Activated naive CD4-positive, alpha-beta T cell treated with Interleukin-2 at 50 U/mL for 16 hours (primary cell): ENCODE data around the gene CERK.

Source experiments
- DNase-seq: peaks from one replicate; pipeline ENCODE4 v3.0.0-alpha.2; 2020

Gene CERK

GRCh38 chr22:46675479-46675878 is 62.6 kb downstream of the CERK start:
- DNase-seq = no peak

- DNase-seq = peak; percentile 38
Measured at GRCh38 chr22:46674906-46675305, 63.1 kb downstream of the CERK start.

DNA sequence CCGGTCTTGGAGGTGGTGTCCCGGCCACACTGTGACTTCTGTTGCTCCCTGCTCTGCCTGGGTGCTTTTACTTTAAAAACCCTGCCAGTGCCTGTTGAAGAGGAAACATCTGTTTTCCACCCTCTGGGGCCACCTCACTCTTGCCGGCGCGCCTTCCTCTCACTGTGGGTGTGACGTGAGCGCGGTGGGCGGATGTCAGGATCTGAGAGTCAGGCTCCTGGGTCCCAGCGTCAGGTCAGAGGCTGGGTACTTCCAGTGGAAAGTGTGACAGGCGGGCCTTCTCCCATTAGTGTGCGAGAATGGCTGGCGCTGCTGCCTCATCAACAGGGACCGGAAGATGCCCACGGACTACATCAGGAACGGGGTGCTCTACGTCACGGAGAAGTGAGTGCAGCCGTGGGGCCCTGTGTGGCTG is 63.7 kb downstream of the CERK start:
- peak; percentile 92 for DNase-seq

DNA sequence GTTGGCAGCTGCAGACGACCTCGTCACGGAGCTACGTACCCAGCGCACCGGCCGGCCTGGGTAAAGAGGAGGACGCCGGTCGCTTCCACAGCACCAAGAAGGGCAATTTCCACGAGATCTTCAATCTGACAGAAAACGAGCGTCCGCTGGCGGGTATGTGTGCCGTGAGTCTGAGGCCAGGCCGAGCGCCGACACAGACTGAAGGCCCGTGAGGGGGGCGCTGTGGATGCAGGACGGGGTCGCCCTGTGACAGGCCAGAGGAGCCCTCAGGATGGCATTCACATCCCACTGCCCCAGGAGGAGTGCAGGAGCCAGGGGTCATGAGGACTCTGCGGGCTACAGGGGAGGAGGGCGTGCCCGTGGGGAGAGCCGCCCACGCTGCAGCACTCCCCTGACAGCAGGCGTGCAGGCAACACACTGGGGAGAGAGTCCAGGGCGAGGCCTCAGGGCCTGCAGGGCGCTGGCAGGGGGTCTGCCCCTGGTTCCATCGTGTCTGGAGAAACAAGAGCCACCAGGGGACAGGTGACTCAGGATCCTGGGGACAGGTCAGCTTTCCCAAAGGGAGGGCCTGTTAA is 64.3 kb downstream of the CERK start:
- peak; percentile 37 for DNase-seq

DNA sequence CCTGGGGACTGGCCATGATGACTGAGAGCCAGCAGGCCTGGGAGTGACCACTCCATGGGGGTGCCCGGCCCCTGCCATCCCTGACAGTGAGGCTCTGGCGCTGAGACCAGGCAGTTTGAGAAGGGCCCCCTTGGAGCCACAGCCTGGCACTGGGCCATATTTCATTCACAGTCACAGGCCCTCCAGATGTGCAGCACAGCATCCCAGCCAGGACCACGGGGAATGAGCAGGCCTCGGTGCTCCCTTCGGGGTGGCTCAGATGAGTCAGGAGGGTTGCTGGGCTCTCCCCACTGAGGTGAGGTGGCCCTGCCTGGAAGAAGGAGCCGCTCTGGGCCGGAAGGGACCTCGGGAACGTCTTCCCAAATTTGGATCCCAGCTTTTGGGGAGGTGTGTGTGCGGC is 64.8 kb downstream of the CERK start:
- DNase-seq = no peak

DNA sequence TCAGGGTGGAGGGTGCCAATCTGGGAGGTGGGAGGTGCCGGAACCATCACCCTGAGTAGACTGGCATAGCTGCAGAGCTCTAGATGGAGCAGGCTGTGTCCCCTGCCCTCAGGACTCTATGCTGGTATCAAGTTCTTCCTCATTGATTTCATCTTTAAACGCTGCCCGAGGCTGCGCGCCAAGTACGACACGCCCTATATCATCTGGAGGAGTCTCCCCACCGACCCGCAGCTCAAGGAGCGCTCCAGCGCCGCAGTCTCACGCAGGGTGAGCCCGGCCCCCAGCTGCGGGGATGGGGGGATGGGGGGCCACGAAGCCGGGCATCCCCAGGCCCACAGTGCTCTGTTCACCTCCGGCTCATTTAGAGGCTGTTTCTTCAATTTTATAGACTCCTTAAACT is 65.3 kb downstream of the CERK start:
- DNase-seq = no peak

- DNase-seq = no peak
Measured at GRCh38 chr22:46671824-46672432, 66.1 kb downstream of the CERK start.

DNA sequence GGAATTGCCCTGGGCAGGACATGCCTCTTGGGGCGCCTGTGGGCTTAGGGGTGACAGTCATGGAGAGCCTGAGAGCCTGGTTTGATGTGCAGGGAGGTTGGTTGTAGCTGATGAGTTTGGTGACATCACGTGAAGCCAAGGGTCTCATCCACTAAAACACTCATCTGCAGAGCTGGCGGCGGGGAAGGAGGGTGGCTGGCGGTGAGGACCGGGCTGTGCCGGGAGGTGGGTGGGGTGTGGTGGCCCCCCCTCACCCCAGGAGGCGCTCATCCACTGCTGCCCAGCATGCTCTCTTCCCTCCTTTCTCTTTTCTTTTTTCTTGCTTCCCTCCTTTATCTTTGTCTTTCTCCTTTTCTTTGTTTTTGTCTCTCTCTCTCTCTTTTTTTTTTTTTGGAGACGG is 68.9 kb downstream of the CERK start:
- no peak for DNase-seq

DNA sequence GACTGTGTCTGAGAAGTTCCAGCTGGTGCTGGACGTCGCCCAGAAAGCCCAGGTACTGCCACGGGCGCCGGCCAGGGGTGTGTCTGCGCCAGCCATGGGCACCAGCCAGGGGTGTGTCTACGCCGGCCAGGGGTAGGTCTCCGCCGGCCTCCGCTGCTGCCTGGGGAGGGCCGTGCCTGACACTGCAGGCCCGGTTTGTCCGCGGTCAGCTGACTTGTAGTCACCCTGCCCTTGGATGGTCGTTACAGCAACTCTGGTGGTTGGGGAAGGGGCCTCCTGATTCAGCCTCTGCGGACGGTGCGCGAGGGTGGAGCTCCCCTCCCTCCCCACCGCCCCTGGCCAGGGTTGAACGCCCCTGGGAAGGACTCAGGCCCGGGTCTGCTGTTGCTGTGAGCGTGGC is 69.9 kb downstream of the CERK start:
- no peak for DNase-seq

GRCh38 chr22:46667245-46667623 is 70.8 kb downstream of the CERK start:
- no peak for DNase-seq

DNA sequence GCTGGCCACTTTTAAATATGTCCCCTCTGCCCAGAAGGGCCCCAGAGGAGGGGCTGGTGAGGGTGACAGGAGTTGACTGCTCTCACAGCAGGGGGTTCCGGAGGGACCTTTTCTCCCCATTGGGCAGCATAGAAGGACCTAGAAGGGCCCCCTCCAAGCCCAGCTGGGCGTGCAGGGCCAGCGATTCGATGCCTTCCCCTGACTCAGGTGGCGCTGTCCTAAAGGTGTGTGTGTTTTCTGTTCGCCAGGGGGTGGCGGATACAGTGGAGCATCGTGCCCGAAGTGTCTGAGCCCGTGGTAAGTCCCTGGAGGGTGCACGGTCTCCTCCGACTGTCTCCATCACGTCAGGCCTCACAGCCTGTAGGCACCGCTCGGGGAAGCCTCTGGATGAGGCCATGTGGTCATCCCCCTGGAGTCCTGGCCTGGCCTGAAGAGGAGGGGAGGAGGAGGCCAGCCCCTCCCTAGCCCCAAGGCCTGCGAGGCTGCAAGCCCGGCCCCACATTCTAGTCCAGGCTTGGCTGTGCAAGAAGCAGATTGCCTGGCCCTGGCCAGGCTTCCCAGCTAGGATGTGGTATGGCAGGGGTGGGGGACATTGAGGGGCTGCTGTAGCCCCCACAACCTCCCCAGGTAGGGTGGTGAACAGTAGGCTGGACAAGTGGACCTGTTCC is 71.3 kb downstream of the CERK start:
- DNase-seq = no peak

- DNase-seq = no peak
Measured at GRCh38 chr22:46665751-46666280, 72.2 kb downstream of the CERK start.

DNA sequence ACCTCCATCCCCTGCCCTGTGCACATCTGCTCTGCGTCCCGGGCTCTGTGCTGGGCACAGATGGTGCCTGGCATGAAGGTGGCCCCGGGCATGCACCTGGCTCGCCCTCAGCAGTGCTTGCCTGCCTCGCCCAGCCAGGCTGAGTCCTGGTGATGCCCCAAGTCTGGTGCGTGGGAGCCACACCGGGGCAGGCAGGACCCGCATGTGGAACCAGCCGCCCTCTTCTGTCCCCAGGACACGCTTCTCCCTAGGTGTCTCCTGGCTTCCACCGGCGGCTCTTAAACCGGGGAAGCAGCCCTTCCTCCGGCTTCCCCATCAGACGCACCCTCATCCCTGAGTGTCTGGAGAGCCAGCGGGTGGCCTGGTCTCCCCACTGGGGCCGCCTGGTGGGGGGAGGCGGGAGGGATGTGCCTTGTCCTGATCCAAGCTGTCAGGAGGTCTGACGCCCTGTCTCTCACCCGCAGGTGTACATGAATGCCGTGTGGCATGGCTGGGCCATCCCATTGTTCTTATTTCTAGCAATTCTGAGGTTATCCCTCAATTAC is 72.8 kb downstream of the CERK start:
- no peak for DNase-seq

DNA sequence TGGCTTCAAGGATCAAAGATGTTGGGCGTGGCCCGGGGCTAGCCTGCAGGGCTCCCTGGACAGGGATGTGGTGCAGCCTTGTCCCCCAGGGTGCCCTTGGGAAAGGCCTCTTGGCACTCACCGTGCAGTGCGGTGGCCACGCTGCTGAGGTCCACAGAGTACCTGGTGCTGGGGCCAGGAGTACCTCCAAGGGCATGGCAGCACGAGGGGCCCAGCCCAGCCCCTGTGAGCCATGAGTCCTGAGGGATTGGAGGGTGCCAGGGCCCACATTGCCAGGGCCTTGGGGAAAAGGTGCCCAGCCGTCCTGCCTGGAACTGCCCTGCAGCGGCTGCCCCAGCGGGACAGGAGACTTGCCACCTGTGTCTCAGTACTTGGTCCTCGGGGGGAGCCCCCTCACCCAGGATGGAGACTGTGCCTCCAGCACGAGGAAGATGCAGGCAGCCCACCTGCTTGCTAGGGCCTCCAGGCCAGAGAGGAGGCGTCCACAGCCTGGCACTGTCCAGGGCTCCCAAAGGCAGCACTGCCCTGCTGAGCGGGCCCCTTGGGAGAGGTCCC is 73.7 kb downstream of the CERK start:
- DNase-seq = no peak

GRCh38 chr22:46663436-46664100 is 74.5 kb downstream of the CERK start:
- no peak for DNase-seq

- no peak for DNase-seq
Measured at GRCh38 chr22:46663001-46663400, 75.1 kb downstream of the CERK start.

DNA sequence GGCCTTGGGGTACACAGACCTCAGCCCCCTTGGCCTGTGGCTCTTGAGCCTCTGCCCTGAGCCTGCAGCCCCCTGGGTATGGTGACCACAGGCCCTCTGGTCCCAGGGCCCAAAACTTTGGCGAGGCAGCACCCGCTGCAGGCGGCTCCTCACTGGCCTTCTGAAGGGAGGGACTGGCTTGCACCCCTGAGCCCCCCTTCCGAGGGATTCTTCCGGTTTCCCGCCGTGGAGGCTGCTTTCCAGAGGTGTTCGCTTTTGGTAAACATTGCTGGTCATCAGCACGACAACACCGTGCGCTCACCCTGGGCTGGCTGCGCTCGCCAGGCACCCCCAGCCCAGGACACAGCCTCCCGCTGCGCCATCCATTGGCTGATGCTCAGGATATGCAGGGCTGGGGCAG is 75.8 kb downstream of the CERK start:
- DNase-seq = no peak

- DNase-seq = peak; percentile 63
Measured at GRCh38 chr22:46661221-46661851, 76.7 kb downstream of the CERK start.

DNA sequence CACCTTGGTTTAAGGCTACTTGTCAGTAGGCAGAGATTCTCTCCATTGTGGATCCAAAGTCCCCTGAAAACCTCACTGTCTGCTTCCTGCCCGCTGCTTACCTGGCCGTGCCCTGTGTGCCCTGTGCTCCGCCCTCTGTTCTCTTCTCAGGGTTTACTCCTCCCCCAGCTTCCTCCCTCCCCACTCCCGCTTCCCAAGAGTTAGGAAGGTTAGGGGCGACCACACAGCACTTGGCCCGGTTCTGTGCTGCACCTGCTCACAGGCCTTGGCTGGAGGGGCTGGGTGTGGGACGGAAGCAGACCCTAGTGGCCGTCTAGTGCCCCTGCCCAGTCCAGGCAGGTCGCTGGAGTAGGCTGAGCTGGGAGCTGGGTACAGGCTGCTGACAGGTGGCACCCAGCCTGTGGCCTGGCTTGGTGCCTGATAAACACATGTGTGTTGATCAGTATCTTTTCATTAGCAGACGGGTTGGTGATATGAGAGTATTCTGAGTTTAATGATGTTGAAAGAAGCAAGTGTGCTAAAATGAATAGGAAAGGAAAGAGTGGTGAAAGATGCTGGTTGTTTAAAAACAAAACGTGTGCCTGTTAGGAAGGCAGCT is 77.3 kb downstream of the CERK start:
- DNase-seq = peak; percentile 33

DNA sequence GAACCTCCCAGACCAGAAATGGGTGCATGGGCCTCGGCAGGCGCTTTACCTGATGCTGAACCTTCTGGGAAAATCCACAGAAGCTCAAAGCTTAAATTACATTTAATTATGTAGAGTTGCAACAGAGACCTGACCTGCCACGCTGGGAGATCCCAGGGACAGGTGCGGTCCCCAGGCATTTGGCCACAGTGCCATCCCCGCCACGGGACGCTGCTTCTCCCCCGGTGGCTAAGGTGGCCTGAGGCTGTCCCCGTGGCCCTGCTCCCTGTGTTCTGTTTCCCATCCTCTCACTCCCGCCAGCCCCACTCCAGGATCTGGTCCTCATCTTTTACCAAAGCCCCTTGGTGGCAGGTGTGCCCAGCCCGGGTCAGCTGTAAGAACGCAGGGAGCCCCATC is 78.3 kb downstream of the CERK start:
- no peak for DNase-seq

GRCh38 chr22:46659059-46659790 is 78.8 kb downstream of the CERK start:
- no peak for DNase-seq
